SU-DHL-6 (cell line): ENCODE data around the gene MROH8.

Experiments
- H2AFZ ChIP-seq: fragments of 200-600 bp; sonication (generic); 2 replicates; pipeline ENCODE4 v1.6.1; 2014; ENCODE audit warnings: low read depth, mild to moderate bottlenecking, moderate library complexity, mixed read lengths, antibody characterized with exemption, low read length; ENCODE audit not compliant: severe bottlenecking
- H3F3A ChIP-seq: fragments of 200-600 bp; shearing (Covaris generic); 2 replicates; pipeline ENCODE4 v1.6.0; 2016; ENCODE audit warnings: antibody characterized with exemption, mild to moderate bottlenecking; ENCODE audit not compliant: insufficient read depth
- H3K27ac ChIP-seq: fragments of 200-600 bp; sonication (generic); 2 replicates; pipeline ENCODE4 v1.5.1; 2016; ENCODE audit warnings: low read depth, mild to moderate bottlenecking, low read length, moderate library complexity, mixed read lengths
- H3K27me3 ChIP-seq: fragments of 200-600 bp; sonication (generic), shearing (Covaris generic); 2 replicates; pipeline ENCODE4 v1.6.0; 2014; ENCODE audit warnings: mild to moderate bottlenecking, low read length
- H3K36me3 ChIP-seq: fragments of 200-600 bp; sonication (generic); 2 replicates; pipeline ENCODE4 v1.6.1; 2014; ENCODE audit warnings: mild to moderate bottlenecking, low read length, mixed read lengths
- H3K4me2 ChIP-seq: fragments of 300-600, 200-600 bp; shearing (Covaris generic), sonication (generic); 2 replicates; pipeline ENCODE4 v1.6.0; 2014; ENCODE audit warnings: low read length, low read depth, mild to moderate bottlenecking; ENCODE audit not compliant: poor library complexity, severe bottlenecking
- H3K4me3 ChIP-seq: fragments of 200-600 bp; sonication (generic); 2 replicates; pipeline ENCODE4 v1.5.1; 2014; ENCODE audit warnings: antibody characterized with exemption, low read length, mild to moderate bottlenecking, mixed read lengths; ENCODE audit not compliant: insufficient read depth, poor library complexity, severe bottlenecking
- H3K79me2 ChIP-seq: fragments of 200-600 bp; sonication (generic); 2 replicates; pipeline ENCODE4 v1.6.1; 2014; ENCODE audit warnings: mild to moderate bottlenecking, low read length, moderate library complexity; ENCODE audit not compliant: insufficient read depth
- H3K9ac ChIP-seq: fragments of 200-600 bp; sonication (generic); 2 replicates; pipeline ENCODE4 v1.7.0; 2014; ENCODE audit warnings: mild to moderate bottlenecking, low read length
- H3K9me2 ChIP-seq: fragments of 200-600 bp; sonication (generic); replicated peaks from 2 replicates; pipeline ENCODE4 v1.6.1; 2014; ENCODE audit warnings: low read length; ENCODE audit not compliant: insufficient read depth
- H3K9me3 ChIP-seq: fragments of 200-600 bp; sonication (generic); 2 replicates; pipeline ENCODE4 v1.6.1; 2014; ENCODE audit warnings: low read length, mixed read lengths; ENCODE audit not compliant: insufficient read depth
- H4K20me1 ChIP-seq: fragments of 200-600 bp; sonication (generic); 2 replicates; pipeline ENCODE4 v1.6.1; 2014; ENCODE audit warnings: low read depth, mild to moderate bottlenecking, antibody characterized with exemption, low read length, moderate library complexity, mixed read lengths
- CTCF ChIP-seq: fragments of 200-600 bp; sonication (generic); IDR thresholded peaks from one replicate; pipeline ENCODE4 v1.5.1; 2017; ENCODE audit warnings: antibody characterized with exemption, mild to moderate bottlenecking, low read length, moderate library complexity; ENCODE audit not compliant: insufficient read depth, poor library complexity, severe bottlenecking
- EZH2phosphoT487 ChIP-seq: fragments of 200-600 bp; sonication (generic), shearing (Covaris generic); conservative IDR thresholded peaks from 2 replicates; pipeline ENCODE4 v1.6.1; 2018; ENCODE audit warnings: mild to moderate bottlenecking, antibody characterized with exemption, low read length, moderate library complexity, mixed read lengths

MROH8 gene

GRCh38 chr20:37053230-37053950 is 126.0 kb downstream of the MROH8 start:
- Histone ChIP-seq H3K9ac (no peak overlapping the region), H4K20me1 (no peaks in the 10 kb centered on the region), H3K36me3 (peaks cover 40% of the 10 kb centered on the region), H3K9me3 (no peaks in the 10 kb centered on the region), H3K4me2 (no peak overlapping the region), H3F3A (peaks cover 17% of the 10 kb centered on the region; the same call in 1 of the 2 replicates), H2AFZ (no peak overlapping the region), H3K27ac (no peak overlapping the region), H3K27me3 (no peaks in the 10 kb centered on the region), H3K4me3 (no peak overlapping the region), H3K9me2 (no peaks in the 10 kb centered on the region), H3K79me2 (no peaks in the 10 kb centered on the region)
- TF ChIP-seq EZH2phosphoT487 = no peak
- TF ChIP-seq CTCF = no peak
